Karpas-422 (cell line): ENCODE results near the gene PLA2R1. TPM values are rescaled to one million over a fixed set of nuclear protein-coding genes. Genes with fewer than 3 reads are reported as not detected.
"Not testable (repeated sequence)": the region's sequence is repeated elsewhere in the genome, so short reads cannot be mapped to it uniquely, and the experiment has no call there.

ENCODE experiments used
- DNase-seq: peaks from one replicate; pipeline ENCODE4 v3.0.0-alpha.2; 2015
- H2AFZ ChIP-seq: fragments of 200-600 bp; sonication (generic); 2 replicates; pipeline ENCODE4 v1.6.1; 2014; ENCODE audit warnings: antibody characterized with exemption, low read length, mixed read lengths
- H3K27ac ChIP-seq: fragments of 200-600 bp; sonication (generic); 2 replicates; pipeline ENCODE4 v1.5.1; 2014; ENCODE audit warnings: mild to moderate bottlenecking, low read length, moderate library complexity
- H3K27me3 ChIP-seq: fragments of 200-600 bp; sonication (generic); 2 replicates; pipeline ENCODE4 v1.6.1; 2014; ENCODE audit warnings: low read length, mixed read lengths
- H3K36me3 ChIP-seq: fragments of 200-600 bp; sonication (generic); 2 replicates; pipeline ENCODE4 v1.6.1; 2014; ENCODE audit warnings: low read length, mixed read lengths; ENCODE audit not compliant: insufficient read depth
- H3K4me1 ChIP-seq: fragments of 200-600 bp; sonication (generic); 2 replicates; pipeline ENCODE4 v1.6.1; 2014; ENCODE audit warnings: mild to moderate bottlenecking, low read length, mixed read lengths
- H3K4me2 ChIP-seq: fragments of 200-600 bp; sonication (generic); 2 replicates; pipeline ENCODE4 v1.6.1; 2014; ENCODE audit warnings: low read length, low read depth, mild to moderate bottlenecking; ENCODE audit not compliant: poor library complexity, severe bottlenecking
- H3K4me3 ChIP-seq: fragments of 200-600 bp; sonication (generic); 2 replicates; pipeline ENCODE4 v1.5.1; 2014; ENCODE audit warnings: mild to moderate bottlenecking, antibody characterized with exemption, low read length, mixed read lengths
- H3K79me2 ChIP-seq: fragments of 200-600 bp; sonication (generic); 2 replicates; pipeline ENCODE4 v1.6.1; 2014; ENCODE audit warnings: mild to moderate bottlenecking, low read length, mixed read lengths
- H3K9ac ChIP-seq: fragments of 200-600 bp; sonication (generic); 2 replicates; pipeline ENCODE4 v1.6.0; 2014; ENCODE audit warnings: low read length
- H3K9me2 ChIP-seq: fragments of 200-600 bp; sonication (generic), shearing (Covaris generic); replicated peaks from 2 replicates; pipeline ENCODE4 v1.6.0; 2014; ENCODE audit warnings: mild to moderate bottlenecking, low read length, moderate library complexity; ENCODE audit not compliant: insufficient read depth
- H3K9me3 ChIP-seq: fragments of 300-700, 200-600 bp; sonication (generic); 2 replicates; pipeline ENCODE4 v1.6.1; 2014; ENCODE audit warnings: low read length, mixed read lengths
- H4K20me1 ChIP-seq: fragments of 200-600 bp; sonication (generic); 2 replicates; pipeline ENCODE4 v1.6.1; 2014; ENCODE audit warnings: mild to moderate bottlenecking, antibody characterized with exemption, low read length, low read depth; ENCODE audit not compliant: insufficient read depth
- total RNA-seq: library from RNA; depleted of rRNA; stranded (reverse); fragments of >200 nt; shearing (Covaris generic); gene quantifications from 2 replicates; pipeline ENCODE4 v1.2.3, GENCODE V29; 2014; ENCODE audit warnings: low replicate concordance

PLA2R1 gene
- total RNA-seq, 1 experiment from 2014 or later = not detected

GRCh38 chr2:159982270-159982669, 80.1 kb downstream of the PLA2R1 start:
- no peak overlapping the region for H3K4me3 ChIP-seq
- no peaks in the 10 kb centered on the region for H3K4me1 ChIP-seq
- no peaks in the 10 kb centered on the region for H3K27me3 ChIP-seq
- H4K20me1 ChIP-seq = no peaks in the 10 kb centered on the region
- no peaks in the 10 kb centered on the region for H3K9me2 ChIP-seq
- H3K9me3 ChIP-seq = no peaks in the 10 kb centered on the region
- no peak for DNase-seq
- H3K9ac ChIP-seq = no peak overlapping the region
- no peak overlapping the region for H3K4me2 ChIP-seq
- H3K27ac ChIP-seq = no peak overlapping the region
- H3K79me2 ChIP-seq = no peaks in the 10 kb centered on the region
- H3K36me3 ChIP-seq = no peaks in the 10 kb centered on the region
- no peak overlapping the region for H2AFZ ChIP-seq

GRCh38 chr2:159976527-159977160, 85.8 kb downstream of the PLA2R1 start:
- no peaks in the 10 kb centered on the region for H3K9me3 ChIP-seq
- no peak overlapping the region for H3K9ac ChIP-seq
- no peak overlapping the region for H3K4me2 ChIP-seq
- no peaks in the 10 kb centered on the region for H3K9me2 ChIP-seq
- H3K36me3 ChIP-seq = no peaks in the 10 kb centered on the region
- no peak overlapping the region for H3K4me3 ChIP-seq
- no peaks in the 10 kb centered on the region for H4K20me1 ChIP-seq
- H3K79me2 ChIP-seq = no peaks in the 10 kb centered on the region
- H3K27me3 ChIP-seq = no peaks in the 10 kb centered on the region
- no peak overlapping the region for H2AFZ ChIP-seq
- DNase-seq = no peak
- no peak overlapping the region for H3K27ac ChIP-seq
- H3K4me1 ChIP-seq = no peaks in the 10 kb centered on the region

- no peaks in the 10 kb centered on the region for H3K4me1 ChIP-seq
- H3K27ac ChIP-seq = no peak overlapping the region
- H3K4me2 ChIP-seq = no peak overlapping the region
- no peak overlapping the region for H3K9ac ChIP-seq
- H3K79me2 ChIP-seq = no peaks in the 10 kb centered on the region
- H3K36me3 ChIP-seq = no peaks in the 10 kb centered on the region
- H3K4me3 ChIP-seq = no peak overlapping the region
- H3K9me2 ChIP-seq = no peaks in the 10 kb centered on the region
- H4K20me1 ChIP-seq = no peaks in the 10 kb centered on the region
- no peak for DNase-seq
- no peak overlapping the region for H2AFZ ChIP-seq
- H3K9me3 ChIP-seq = no peaks in the 10 kb centered on the region
- no peaks in the 10 kb centered on the region for H3K27me3 ChIP-seq
Measured at GRCh38 chr2:159973325-159973724, 89.1 kb downstream of the PLA2R1 start.

- Histone ChIP-seq H3K9ac (no peak overlapping the region), H3K9me2 (no peaks in the 10 kb centered on the region), H4K20me1 (no peaks in the 10 kb centered on the region), H2AFZ (no peak overlapping the region), H3K4me1 (no peaks in the 10 kb centered on the region), H3K27ac (no peak overlapping the region), H3K27me3 (no peaks in the 10 kb centered on the region), H3K79me2 (no peaks in the 10 kb centered on the region), H3K4me2 (no peak overlapping the region), H3K9me3 (no peaks in the 10 kb centered on the region), H3K36me3 (no peaks in the 10 kb centered on the region), H3K4me3 (no peak overlapping the region)
- no peak for DNase-seq
Measured at GRCh38 chr2:159971365-159972152, 90.9 kb downstream of the PLA2R1 start.

- not testable (repeated sequence) for H3K9me3 ChIP-seq, H3K9me2 ChIP-seq, H3K36me3 ChIP-seq, H2AFZ ChIP-seq, DNase-seq, H3K4me3 ChIP-seq, H3K4me1 ChIP-seq, H3K27ac ChIP-seq, H3K4me2 ChIP-seq, H3K27me3 ChIP-seq, H4K20me1 ChIP-seq, H3K79me2 ChIP-seq, H3K9ac ChIP-seq
Measured at GRCh38 chr2:159970548-159970947, 91.9 kb downstream of the PLA2R1 start.

- Histone ChIP-seq H4K20me1 (no peaks in the 10 kb centered on the region), H3K9me2 (no peaks in the 10 kb centered on the region), H3K36me3 (no peaks in the 10 kb centered on the region), H3K9me3 (no peaks in the 10 kb centered on the region), H3K27me3 (no peaks in the 10 kb centered on the region), H3K79me2 (no peaks in the 10 kb centered on the region), H3K9ac (no peak overlapping the region), H3K4me3 (no peak overlapping the region), H3K4me2 (no peak overlapping the region), H3K4me1 (no peaks in the 10 kb centered on the region), H3K27ac (no peak overlapping the region), H2AFZ (no peak overlapping the region)
- DNase-seq = peak; percentile 49
Measured at GRCh38 chr2:159968279-159968900, 94.0 kb downstream of the PLA2R1 start.

GRCh38 chr2:159963700-159964099, 98.7 kb downstream of the PLA2R1 start:
- no peak overlapping the region for H3K4me2 ChIP-seq
- no peak for DNase-seq
- H3K27me3 ChIP-seq = no peaks in the 10 kb centered on the region
- no peaks in the 10 kb centered on the region for H3K4me1 ChIP-seq
- H3K4me3 ChIP-seq = no peak overlapping the region
- no peak overlapping the region for H2AFZ ChIP-seq
- H4K20me1 ChIP-seq = no peaks in the 10 kb centered on the region
- no peaks in the 10 kb centered on the region for H3K9me2 ChIP-seq
- no peaks in the 10 kb centered on the region for H3K79me2 ChIP-seq
- H3K9me3 ChIP-seq = no peaks in the 10 kb centered on the region
- H3K27ac ChIP-seq = no peak overlapping the region
- H3K9ac ChIP-seq = no peak overlapping the region
- H3K36me3 ChIP-seq = no peaks in the 10 kb centered on the region

- not testable (repeated sequence) for H3K9me3 ChIP-seq, H3K4me3 ChIP-seq, H3K27ac ChIP-seq, H3K4me1 ChIP-seq, H3K4me2 ChIP-seq, H3K27me3 ChIP-seq, H3K9me2 ChIP-seq, H3K9ac ChIP-seq, DNase-seq, H4K20me1 ChIP-seq, H3K36me3 ChIP-seq, H2AFZ ChIP-seq, H3K79me2 ChIP-seq
Measured at GRCh38 chr2:159962513-159962912, 99.9 kb downstream of the PLA2R1 start.
